Nucleus accumbens (tissue), 56 donors: ENCODE results near the gene SLC39A13.
A peak's percentile ranks its signal among the peaks of the same experiment; 100 is the strongest.

Experiments
- DNase-seq, 56 donors: peaks; one replicate each; lab custom pipeline; 2025; lab: John Stamatoyannopoulos, UW

SLC39A13 gene

GRCh38 chr11:47380078-47380477 is 28.3 kb upstream of the SLC39A13 start:
- no peak for DNase-seq

GRCh38 chr11:47383071-47383470 is 25.3 kb upstream of the SLC39A13 start:
- no peak for DNase-seq

GRCh38 chr11:47384498-47384897 is 23.9 kb upstream of the SLC39A13 start:
- DNase-seq, result no peak

- DNase-seq, result no peak
These were observed 20.3 kb upstream of the SLC39A13 start for GRCh38 chr11:47387944-47388696.

GRCh38 chr11:47388697-47389576 is 19.5 kb upstream of the SLC39A13 start:
- DNase-seq, result no peak

- no peak for DNase-seq
These were observed 18.6 kb upstream of the SLC39A13 start for GRCh38 chr11:47389577-47390421.

GRCh38 chr11:47390422-47390760 is 18.0 kb upstream of the SLC39A13 start:
- no peak for DNase-seq

- DNase-seq, result peak in 2 of 56 donors; percentile 31 to 34
These were observed 17.3 kb upstream of the SLC39A13 start for GRCh38 chr11:47391077-47391583.

GRCh38 chr11:47391711-47392432 is 16.5 kb upstream of the SLC39A13 start:
- no peak for DNase-seq

GRCh38 chr11:47392546-47393162 is 15.7 kb upstream of the SLC39A13 start:
- DNase-seq, result no peak

GRCh38 chr11:47393163-47394049 is 15.0 kb upstream of the SLC39A13 start:
- DNase-seq, result peak in 2 of 56 donors; percentile 26 to 32

- no peak for DNase-seq
These were observed 14.4 kb upstream of the SLC39A13 start for GRCh38 chr11:47394050-47394321.

- DNase-seq, result peak in 4 of 56 donors; percentile 23 to 49 (median 32)
These were observed 13.8 kb upstream of the SLC39A13 start for GRCh38 chr11:47394322-47395222.

- DNase-seq, result peak in 1 of 56 donors; percentile 25
These were observed 13.0 kb upstream of the SLC39A13 start for GRCh38 chr11:47395223-47396048.

GRCh38 chr11:47396049-47396320 is 12.4 kb upstream of the SLC39A13 start:
- DNase-seq, result no peak

GRCh38 chr11:47398011-47398410 is 10.4 kb upstream of the SLC39A13 start:
- DNase-seq, result no peak

- DNase-seq, result no peak
These were observed 9.8 kb upstream of the SLC39A13 start for GRCh38 chr11:47398551-47398950.
